Vagina (tissue), 2 donors: ENCODE data around the gene MOV10L1.

Experiments used
- CTCF ChIP-seq, 3 experiments: fragments of 450-650 bp in 2 of 3; fragments of 200-600 bp in 1 of 3; sonication (generic) in 1 of 3; IDR thresholded peaks; one replicate each; pipeline ENCODE4 v1.5.1; 2017 to 2019; ENCODE audit warnings: antibody characterized with exemption in 3 of 3, mild to moderate bottlenecking in 2 of 3, moderate library complexity in 2 of 3
- POLR2A ChIP-seq, 2 donors: fragments of 450-650 bp; IDR thresholded peaks; one replicate each; pipeline ENCODE4 v1.6.1; 2017; ENCODE audit warnings: antibody characterized with exemption in 2 of 2, mild to moderate bottlenecking in 2 of 2, moderate library complexity in 2 of 2

GRCh38 chr22:50176850-50177536 lies 87.2 kb downstream of the MOV10L1 start:
- TF ChIP-seq CTCF (IDR thresholded peaks at IDR 0.05), result no peak
- no peak for TF ChIP-seq POLR2A (IDR thresholded peaks at IDR 0.05)
